Neuronal stem cell (in vitro differentiated cells): ENCODE data around the gene KLHL5.
A peak's percentile ranks its signal among the peaks of the same experiment; 100 is the strongest.

Experiments used
- DNase-seq: peaks from one replicate; pipeline ENCODE4 v3.0.0-alpha.2; 2013; ENCODE audit warnings: low spot score
- H2AFZ ChIP-seq: one replicate; pipeline ENCODE4 v1.6.1; 2013; ENCODE audit warnings: mild to moderate bottlenecking, low read length, inconsistent platforms
- H2AK5ac ChIP-seq: 2 replicates; pipeline ENCODE4 v1.6.1; 2013; ENCODE audit warnings: low read depth, mild to moderate bottlenecking, inconsistent platforms, low read length, moderate library complexity, mixed read lengths
- H2BK120ac ChIP-seq: 2 replicates; pipeline ENCODE4 v1.6.1; 2013; ENCODE audit warnings: low read depth, mild to moderate bottlenecking, inconsistent platforms, low read length, moderate library complexity, mixed read lengths
- H2BK12ac ChIP-seq: one replicate; pipeline ENCODE4 v1.6.1; 2013; ENCODE audit warnings: low read length, inconsistent platforms
- H2BK15ac ChIP-seq: 2 replicates; pipeline ENCODE4 v1.6.1; 2013; ENCODE audit warnings: mild to moderate bottlenecking, low read length, inconsistent platforms, mixed read lengths
- H2BK5ac ChIP-seq: one replicate; pipeline ENCODE4 v1.6.1; 2013; ENCODE audit warnings: inconsistent platforms, mild to moderate bottlenecking, low read length, moderate library complexity
- H3K14ac ChIP-seq: one replicate; pipeline ENCODE4 v1.6.1; 2013; ENCODE audit warnings: low read length, inconsistent platforms
- H3K18ac ChIP-seq: 2 replicates; pipeline ENCODE4 v1.6.1; 2013; ENCODE audit warnings: low read length, inconsistent platforms
- H3K23ac ChIP-seq: 2 replicates; pipeline ENCODE4 v1.6.1; 2013; ENCODE audit warnings: low read depth, mild to moderate bottlenecking, mixed read lengths, low read length, inconsistent platforms; ENCODE audit not compliant: poor library complexity
- H3K27ac ChIP-seq: replicated peaks from 3 replicates; pipeline ENCODE4 v1.5.1; 2013; ENCODE audit warnings: low read length, inconsistent platforms
- H3K27me3 ChIP-seq, 3 experiments: 2 replicates each; pipeline ENCODE4 v1.6.1; 2013; ENCODE audit warnings: low read length in 3 of 3, mild to moderate bottlenecking in 2 of 3, inconsistent platforms in 1 of 3, low read depth in 1 of 3, mixed read lengths in 1 of 3, moderate library complexity in 1 of 3; ENCODE audit not compliant: control insufficient read depth in 3 of 3, insufficient read depth in 3 of 3
- H3K36me3 ChIP-seq, 2 donors: replicated peaks in 1 of 2; 2 replicates each; pipeline ENCODE4 v1.6.1; 2013; ENCODE audit warnings: low read length in 2 of 2; ENCODE audit not compliant: control insufficient read depth in 2 of 2, insufficient read depth in 2 of 2
- H3K4ac ChIP-seq: 2 replicates; pipeline ENCODE4 v1.6.1; 2013; ENCODE audit warnings: inconsistent platforms, mild to moderate bottlenecking, low read length, moderate library complexity
- H3K4me1 ChIP-seq, 2 donors: 1 replicate in 1 of 2; 2 replicates in 1 of 2; pipeline ENCODE4 v1.6.1; 2013; ENCODE audit warnings: low read length in 2 of 2, low read depth in 1 of 2; ENCODE audit not compliant: control insufficient read depth in 2 of 2, insufficient read depth in 1 of 2
- H3K4me2 ChIP-seq: one replicate; pipeline ENCODE4 v1.6.1; 2013; ENCODE audit warnings: mild to moderate bottlenecking, low read length, inconsistent platforms; ENCODE audit not compliant: insufficient read depth, poor library complexity, severe bottlenecking
- H3K4me3 ChIP-seq, 2 donors: 2 replicates each; pipeline ENCODE4 v1.5.1; 2013; ENCODE audit warnings: low read length in 2 of 2, mild to moderate bottlenecking in 2 of 2, inconsistent platforms in 1 of 2, moderate library complexity in 1 of 2
- H3K79me1 ChIP-seq: one replicate; pipeline ENCODE4 v1.6.1; 2013; ENCODE audit warnings: low read depth, mild to moderate bottlenecking, inconsistent platforms, low read length, moderate library complexity
- H3K9ac ChIP-seq: one replicate; pipeline ENCODE4 v1.6.1; 2013; ENCODE audit warnings: mild to moderate bottlenecking, low read depth, low read length, inconsistent platforms; ENCODE audit not compliant: poor library complexity
- H3K9me3 ChIP-seq, 2 donors: replicated peaks in 1 of 2; 2 replicates each; pipeline versions ENCODE3 to v1.6.1; 2013; ENCODE audit warnings: low read length in 2 of 2, mild to moderate bottlenecking in 2 of 2, inconsistent platforms in 1 of 2, low read depth in 1 of 2, mixed read lengths in 1 of 2, moderate library complexity in 1 of 2; ENCODE audit not compliant: control insufficient read depth in 2 of 2, insufficient read depth in 1 of 2
- H4K8ac ChIP-seq: one replicate; pipeline ENCODE4 v1.6.1; 2013; ENCODE audit warnings: low read depth, mild to moderate bottlenecking, inconsistent platforms, low read length, moderate library complexity
- H4K91ac ChIP-seq: one replicate; pipeline ENCODE4 v1.6.1; 2013; ENCODE audit warnings: low read length, low read depth, mild to moderate bottlenecking, inconsistent platforms; ENCODE audit not compliant: poor library complexity
- WGBS, 2 donors: extraction: QIAGEN DNeasy Blood & Tissue Kit; methylation state at CpG; one replicate each; pipeline ENCODE4 v1.1.7; 2013; ENCODE audit warnings: missing lambda C conversion rate in 2 of 2, mixed read lengths in 1 of 2; ENCODE audit not compliant: insufficient read length in 2 of 2, insufficient replicate concordance in 1 of 2; ENCODE audit errors: extremely low coverage in 2 of 2; 5-methylcytosine and 5-hydroxymethylcytosine counted together

Gene KLHL5

DNA sequence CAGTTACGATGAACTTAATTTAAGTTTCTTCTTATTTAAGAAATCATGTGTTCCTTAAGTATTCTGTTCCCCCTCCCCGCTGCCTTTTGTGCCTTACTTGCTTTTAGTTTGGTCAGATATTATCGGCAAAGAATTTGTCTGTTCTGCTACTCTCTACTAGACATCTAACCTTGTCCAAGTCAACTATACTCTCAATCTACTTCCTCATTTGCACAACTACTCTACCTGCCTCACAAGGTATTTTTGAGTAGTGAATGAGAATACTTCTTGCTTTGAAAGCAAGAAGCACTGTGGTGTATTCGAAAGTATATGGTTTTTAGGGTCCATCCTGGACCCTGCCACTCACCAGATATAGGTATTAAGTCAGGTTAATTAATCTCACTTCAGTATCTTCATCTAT lies 8.0 kb upstream of the KLHL5 start:
- no peak overlapping the region for H2AFZ ChIP-seq
- peaks cover 0 to 4% of the 10 kb centered on the region in 2 donors for H3K4me1 ChIP-seq
- no peak overlapping the region for H2BK5ac ChIP-seq
- H2BK120ac ChIP-seq, result no peak overlapping the region
- no peak overlapping the region for H3K14ac ChIP-seq
- no peak overlapping the region for H3K27ac ChIP-seq
- no peaks in the 10 kb centered on the region for H3K36me3 ChIP-seq
- no CpG with 5 or more reads among the region's 4 CpGs for WGBS, 2 donors
- H3K9ac ChIP-seq, result no peak overlapping the region
- H2AK5ac ChIP-seq, result no peak overlapping the region
- no peak overlapping the region for H4K91ac ChIP-seq
- no peaks in the 10 kb centered on the region for H3K9me3 ChIP-seq
- no peak overlapping the region for H3K4ac ChIP-seq
- H2BK12ac ChIP-seq, result no peak overlapping the region
- H3K79me1 ChIP-seq, result peaks cover 2% of the 10 kb centered on the region
- no peak for DNase-seq
- no peaks in the 10 kb centered on the region for H3K27me3 ChIP-seq
- H3K4me3 ChIP-seq, result no peak overlapping the region
- H3K18ac ChIP-seq, result no peak overlapping the region
- H2BK15ac ChIP-seq, result no peak overlapping the region
- H3K4me2 ChIP-seq, result no peak overlapping the region
- H3K23ac ChIP-seq, result no peak overlapping the region
- no peak overlapping the region for H4K8ac ChIP-seq

DNA sequence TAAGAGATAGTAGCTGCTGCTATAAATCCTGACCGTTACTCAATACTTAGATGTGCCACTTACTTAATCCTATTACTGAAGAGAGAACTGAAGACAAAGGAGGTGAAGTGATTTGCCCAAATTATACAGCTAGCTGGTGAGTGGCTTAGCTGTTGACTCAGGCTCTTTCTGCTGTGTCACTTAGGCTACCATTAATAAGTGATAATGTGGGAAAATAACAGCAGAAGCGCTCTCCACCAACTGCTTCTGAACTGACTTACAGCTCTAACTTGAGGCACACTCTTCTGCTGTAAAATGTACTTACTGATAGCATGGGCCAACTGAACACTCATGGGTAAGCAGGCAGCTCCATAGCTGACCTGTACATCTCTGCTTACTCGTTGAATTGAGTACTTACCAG lies 7.5 kb upstream of the KLHL5 start:
- peak; percentile 9 for DNase-seq
- no peak overlapping the region for H2AK5ac ChIP-seq
- H3K27ac ChIP-seq, result peak overlapping the region; percentile 3
- H3K4ac ChIP-seq, result no peak overlapping the region
- H2BK120ac ChIP-seq, result no peak overlapping the region
- peaks cover 2% of the 10 kb centered on the region for H3K79me1 ChIP-seq
- H3K23ac ChIP-seq, result no peak overlapping the region
- H2BK12ac ChIP-seq, result no peak overlapping the region
- no CpG with 5 or more reads among the region's 3 CpGs for WGBS, 2 donors
- H3K9ac ChIP-seq, result no peak overlapping the region
- no peak overlapping the region for H2AFZ ChIP-seq
- no peak overlapping the region for H2BK15ac ChIP-seq
- H3K36me3 ChIP-seq, result no peaks in the 10 kb centered on the region
- H3K4me2 ChIP-seq, result no peak overlapping the region
- no peak overlapping the region for H4K91ac ChIP-seq
- H3K4me3 ChIP-seq, result no peak overlapping the region
- no peak overlapping the region for H4K8ac ChIP-seq
- H3K18ac ChIP-seq, result no peak overlapping the region
- no peaks in the 10 kb centered on the region for H3K9me3 ChIP-seq
- peaks cover 0 to 4% of the 10 kb centered on the region in 2 donors for H3K4me1 ChIP-seq
- no peak overlapping the region for H3K14ac ChIP-seq
- no peaks in the 10 kb centered on the region for H3K27me3 ChIP-seq
- H2BK5ac ChIP-seq, result no peak overlapping the region

DNA sequence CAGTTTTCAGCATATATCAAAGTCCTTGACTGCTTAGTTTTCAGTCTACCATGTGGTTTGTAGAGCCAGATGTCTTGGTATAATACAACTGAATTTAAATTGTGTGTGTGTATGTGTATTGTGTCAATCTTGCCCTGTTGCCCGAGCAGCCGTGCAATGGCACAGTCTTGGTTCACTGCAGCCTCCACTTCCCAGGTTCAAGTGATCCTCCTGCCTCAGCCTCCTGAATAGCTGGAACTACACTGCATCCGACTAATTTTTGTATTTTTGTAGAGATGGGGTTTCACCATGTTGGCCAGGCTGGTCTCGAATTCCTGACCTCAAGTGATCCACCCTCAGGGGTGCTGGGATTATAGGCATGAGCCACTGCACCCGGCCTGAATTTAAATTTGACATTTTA lies 6.0 kb upstream of the KLHL5 start:
- Histone ChIP-seq H3K27me3 (no peaks in the 10 kb centered on the region), H2BK12ac (no peak overlapping the region), H4K8ac (no peak overlapping the region), H3K4ac (no peak overlapping the region), H2AFZ (no peak overlapping the region), H3K9ac (no peak overlapping the region), H3K27ac (no peak overlapping the region), H3K4me2 (no peak overlapping the region), H3K4me3 (no peak overlapping the region), H2BK5ac (no peak overlapping the region), H3K23ac (no peak overlapping the region), H4K91ac (no peak overlapping the region), H2BK120ac (no peak overlapping the region), H3K9me3 (no peaks in the 10 kb centered on the region), H3K14ac (no peak overlapping the region), H3K79me1 (peaks cover 2% of the 10 kb centered on the region), H3K4me1 (peaks cover 0 to 4% of the 10 kb centered on the region in 2 donors), H3K18ac (no peak overlapping the region), H2BK15ac (no peak overlapping the region), H3K36me3 (no peaks in the 10 kb centered on the region), H2AK5ac (no peak overlapping the region)
- WGBS, 2 donors, result no CpG with 5 or more reads among the region's 5 CpGs
- DNase-seq, result no peak

DNA sequence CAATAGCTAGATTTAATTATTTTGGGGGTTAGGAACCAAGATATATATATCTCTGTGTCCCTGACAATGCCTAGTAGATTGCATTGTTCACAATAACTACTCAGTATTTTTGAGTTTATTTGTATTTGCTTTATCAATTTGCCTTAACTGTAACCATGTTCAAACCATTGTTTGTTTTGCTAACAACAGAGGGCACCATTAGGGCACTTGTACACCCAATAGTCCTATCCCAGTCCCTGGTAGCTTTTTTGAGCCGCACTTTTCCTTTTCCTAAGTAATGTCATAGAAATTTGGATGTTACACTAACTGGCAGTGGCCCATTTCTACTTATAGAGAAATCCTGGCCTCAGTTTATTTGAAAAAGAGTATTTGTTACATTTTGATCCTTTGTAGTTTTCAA lies 575 bp upstream of the KLHL5 start:
- Histone ChIP-seq H3K4me2 (no peak overlapping the region), H3K27me3 (no peaks in the 10 kb centered on the region), H3K36me3 (no peaks in the 10 kb centered on the region), H2BK12ac (no peak overlapping the region), H4K8ac (no peak overlapping the region), H2BK120ac (no peak overlapping the region), H3K9me3 (no peaks in the 10 kb centered on the region), H3K23ac (no peak overlapping the region), H2BK5ac (no peak overlapping the region), H3K4me3 (no peak overlapping the region), H2AFZ (no peak overlapping the region), H3K18ac (no peak overlapping the region), H4K91ac (no peak overlapping the region), H3K79me1 (no peaks in the 10 kb centered on the region), H3K27ac (no peak overlapping the region), H2BK15ac (no peak overlapping the region), H3K4me1 (peaks cover 4% of the 10 kb centered on the region in 2 donors), H2AK5ac (no peak overlapping the region), H3K14ac (no peak overlapping the region), H3K9ac (no peak overlapping the region), H3K4ac (no peak overlapping the region)
- DNase-seq, result no peak
- no CpG with 5 or more reads among the region's 1 CpG for WGBS, 2 donors
